ENCODE results near the gene NCKAP5. TPM values are rescaled to one million over a fixed set of nuclear protein-coding genes. Genes with fewer than 3 reads are reported as not detected.

Gene NCKAP5
- total and polyA plus RNA-seq, 2 of the 8 experiments (the other 6 are each of a cell fraction or from before 2014, with no cell fraction given), result 0.27 to 0.86 TPM

DNA sequence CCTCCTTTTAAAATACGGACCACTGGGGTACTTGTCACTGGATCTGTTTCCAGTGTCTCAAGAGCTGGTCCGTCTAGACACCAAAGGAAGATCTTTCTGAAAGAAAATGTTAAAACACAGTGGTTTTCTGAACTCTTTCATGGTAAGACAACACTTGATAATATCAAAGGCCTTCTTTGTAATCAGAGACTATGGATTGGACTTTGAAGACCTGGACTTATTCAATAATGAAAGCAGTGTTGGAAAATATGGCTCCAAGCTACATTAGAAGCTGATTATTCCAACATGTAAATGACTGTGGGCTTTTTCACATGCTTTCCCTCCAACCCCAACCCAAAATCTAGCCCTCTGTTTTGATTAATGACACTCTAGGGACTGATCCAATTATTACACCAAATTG is 568.8 kb downstream of the NCKAP5 start:
- no peak overlapping the region for H2AFZ ChIP-seq (ENCODE audit: low read length)
- H4K20me1 ChIP-seq (replicated peaks in 1 of 2; ENCODE audit: control insufficient read depth in 1 of 2, insufficient read depth in 2 of 2, low read length in 2 of 2), result no peaks in the 10 kb centered on the region
- H3K9ac ChIP-seq (replicated peaks in 1 of 4; ENCODE audit: extremely low read depth in 1 of 4, low read depth in 3 of 4, low read length in 3 of 4), result no peak overlapping the region
- H4K8ac ChIP-seq (ENCODE audit: extremely low read depth, insufficient read depth, low read length), result no peak overlapping the region
- no peak overlapping the region for H2BK15ac ChIP-seq (ENCODE audit: low read length)
- no peaks in the 10 kb centered on the region for H3K79me1 ChIP-seq (ENCODE audit: low read depth, low read length)
- no peak overlapping the region for H4K91ac ChIP-seq (replicated peaks; ENCODE audit: insufficient read length, low read length)
- no peak overlapping the region for H3K27ac ChIP-seq (ENCODE audit: low read depth, low read length)
- CTCF ChIA-PET (ENCODE audit: partially characterized antibody), result no interaction called here
- no peak overlapping the region for H3K56ac ChIP-seq (replicated peaks; ENCODE audit: insufficient read length, low read depth, low read length)
- no peak overlapping the region for H3K4me3 ChIP-seq (ENCODE audit: extremely low read depth in 1 of 4, insufficient read depth in 2 of 4, low read depth in 3 of 4, low read length in 4 of 4)
- WGBS, 2 experiments (ENCODE audit: extremely low coverage in 1 of 2, insufficient coverage in 1 of 2, insufficient read length in 1 of 2, insufficient replicate concordance in 2 of 2, low coverage in 1 of 2, low lambda C conversion rate in 2 of 2, missing lambda C conversion rate in 1 of 2), result 88% methylated on average over 2 of the region's 2 CpGs; no CpG with 5 or more reads in 1 of the 2 experiments
- H3K36me3 ChIP-seq (ENCODE audit: control insufficient read depth in 2 of 4, insufficient read depth in 4 of 4, low read length in 3 of 4), result no peaks in the 10 kb centered on the region
- peaks cover 5% of the 10 kb centered on the region in 2 experiments; a peak in 3 of 4 replicates for H3K9me3 ChIP-seq (ENCODE audit: insufficient read depth in 2 of 2, low read depth in 1 of 2, low read length in 1 of 2)
- no peak overlapping the region for H2AK5ac ChIP-seq (ENCODE audit: low read depth, low read length)
- no peaks in the 10 kb centered on the region for H3K79me2 ChIP-seq (ENCODE audit: control insufficient read depth in 1 of 2, insufficient read depth in 2 of 2, low read length in 2 of 2)
- no peaks in the 10 kb centered on the region for H3K23me2 ChIP-seq (ENCODE audit: low read depth, low read length)
- H2BK12ac ChIP-seq (ENCODE audit: low read depth, low read length), result no peak overlapping the region
- no peak for FAIRE-seq
- H3K18ac ChIP-seq (ENCODE audit: extremely low read depth, low read length), result no peak overlapping the region
- no peaks in the 10 kb centered on the region for H3K4me1 ChIP-seq (replicated peaks in 1 of 4; ENCODE audit: control insufficient read depth in 3 of 4, insufficient read depth in 4 of 4, low read length in 3 of 4)
- H3K4ac ChIP-seq (replicated peaks; ENCODE audit: insufficient read length, low read depth, low read length), result no peak overlapping the region
- H2BK120ac ChIP-seq (replicated peaks; ENCODE audit: low read depth, low read length), result no peak overlapping the region
- no peak overlapping the region for H3K23ac ChIP-seq (ENCODE audit: insufficient read length)
- no peak overlapping the region for H3K14ac ChIP-seq (ENCODE audit: insufficient read length)
- no peak overlapping the region for H2BK20ac ChIP-seq (ENCODE audit: low read length)
- DNase-seq (ENCODE audit: low read depth in 1 of 2, low spot score in 2 of 2), result no peak
- H3K27me3 ChIP-seq (replicated peaks in 1 of 4; ENCODE audit: control insufficient read depth in 3 of 4, extremely low read depth in 1 of 4, insufficient read depth in 3 of 4, low read length in 3 of 4), result no peaks in the 10 kb centered on the region
- TF ChIP-seq PHF8 (conservative IDR thresholded peaks at IDR 0.05; ENCODE audit: low read depth, low read length) (no peak), CBX5 (IDR thresholded peaks at IDR 0.05; ENCODE audit: low read depth, low read length) (no peak), POLR2AphosphoS5 (IDR thresholded peaks at IDR 0.05; ENCODE audit: low read depth, low read length) (no peak)
- POLR2A ChIA-PET (ENCODE audit: partially characterized antibody), result no interaction called here
- no peak overlapping the region for H3K4me2 ChIP-seq (ENCODE audit: insufficient read depth in 1 of 2, low read depth in 2 of 2, low read length in 2 of 2)
- H2BK5ac ChIP-seq (ENCODE audit: low read depth, low read length), result no peak overlapping the region
- no peak overlapping the region for H4K5ac ChIP-seq (ENCODE audit: insufficient read length, low read depth, low read length)
